ENCODE data around the gene OGFOD3. TPM values are rescaled to one million over a fixed set of nuclear protein-coding genes. Genes with fewer than 3 reads are reported as not detected.

Gene OGFOD3
- total RNA-seq, 2 experiments from 2014 or later: 12.9 to 13.7 TPM

DNA sequence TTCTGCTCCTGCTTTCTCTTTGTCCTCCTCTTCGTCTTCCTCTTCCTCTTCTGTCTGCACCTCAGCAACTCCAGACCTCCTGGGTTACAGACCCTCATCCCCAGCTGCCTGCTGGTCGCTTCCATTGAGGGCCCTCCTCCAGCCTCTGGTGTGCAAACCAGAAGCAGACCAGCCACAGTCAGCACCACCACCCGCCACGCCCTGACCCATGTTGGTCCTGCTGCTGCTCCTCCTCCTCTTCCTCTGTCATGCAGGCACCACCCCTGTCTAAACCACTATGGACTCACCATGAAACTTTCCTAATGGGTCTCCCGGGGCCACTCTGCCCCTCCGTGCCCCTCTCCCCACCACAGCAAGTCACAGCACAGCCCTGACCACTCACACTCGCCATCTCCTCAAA is 11.4 kb upstream of the OGFOD3 start:
- no peak for DNase-seq
- Histone ChIP-seq H3K36me3 (ENCODE audit: insufficient read depth, low read length) (peaks cover 5% of the 10 kb centered on the region), H3K4me3 (ENCODE audit: low read length) (no peak overlapping the region), H3K27ac (ENCODE audit: low read depth in 1 of 2, low read length in 2 of 2) (no peak overlapping the region), H3K27me3 (ENCODE audit: control insufficient read depth in 1 of 2, insufficient read depth in 2 of 2, low read length in 2 of 2) (no peaks in the 10 kb centered on the region), H3K4me1 (ENCODE audit: insufficient read depth, low read length) (peaks cover 28% of the 10 kb centered on the region), H3K9me3 (ENCODE audit: control insufficient read depth in 1 of 2, insufficient read depth in 1 of 2, low read length in 2 of 2) (no peaks in the 10 kb centered on the region)
- intact Hi-C loops (cut with DNase I, micrococcal nuclease): no loop called here
- Mint-ChIP-seq H3K4me3 (no peak overlapping the region), H3K27ac (peak overlapping the region; percentile 14), H3K9me3 (no peaks in the 10 kb centered on the region), H3K27me3 (no peaks in the 10 kb centered on the region), H3K36me3 (ENCODE audit: low read depth) (peaks cover 12% of the 10 kb centered on the region), H3K4me1 (ENCODE audit: low read depth) (peaks cover 20% of the 10 kb centered on the region)
- ChIA-PET POLR2A (no interaction called here), CTCF (no interaction called here)
- no peak for ATAC-seq (ENCODE audit: poor library complexity)
- TF ChIP-seq CTCF (IDR thresholded peaks at IDR 0.05): no peak

DNA sequence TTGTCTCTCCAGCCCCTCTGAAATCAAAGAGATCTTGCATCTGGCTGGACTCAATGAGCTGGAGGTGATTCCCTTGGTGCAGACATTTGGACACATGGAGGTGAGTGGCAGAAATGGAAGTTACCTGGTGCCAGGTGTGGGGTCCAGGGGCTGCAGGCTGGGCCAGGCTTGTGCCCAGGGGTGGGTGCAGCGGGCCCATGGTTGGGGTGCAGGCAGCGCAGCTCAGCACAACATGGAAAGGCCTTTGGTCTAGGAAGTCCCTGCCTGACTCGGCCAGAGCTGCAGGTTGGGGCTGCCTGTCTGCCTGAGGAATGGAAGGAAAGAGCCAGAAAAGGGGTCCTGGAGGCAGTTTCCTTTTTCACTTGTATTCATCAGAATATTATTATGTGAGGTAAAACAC is 10.2 kb upstream of the OGFOD3 start:
- POLR2A ChIA-PET: interaction anchor here (1.2 kb wide), 1 partner anchor 9 kb away, joined by 4 read pairs; no protein-coding TSS in a partner anchor

DNA sequence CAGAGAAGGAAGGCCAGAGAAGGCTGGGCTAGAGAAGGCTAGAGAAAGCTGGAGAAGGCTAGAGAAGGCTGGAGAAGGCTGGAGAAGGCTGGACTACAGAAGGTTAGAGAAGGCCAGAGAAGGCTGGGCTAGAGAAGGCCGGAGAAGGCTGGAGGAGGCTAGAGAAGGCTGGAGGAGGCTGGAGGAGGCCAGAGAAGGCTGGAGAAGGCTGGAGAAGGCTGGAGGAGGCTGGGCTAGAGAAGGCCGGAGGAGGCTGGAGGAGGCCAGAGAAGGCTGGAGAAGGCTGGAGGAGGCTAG is 6.4 kb upstream of the OGFOD3 start:
- Histone ChIP-seq H3K4me1 (ENCODE audit: insufficient read depth, low read length) (peaks cover 22% of the 10 kb centered on the region), H3K4me3 (ENCODE audit: low read length) (no peak overlapping the region), H3K9me3 (ENCODE audit: control insufficient read depth in 1 of 2, insufficient read depth in 1 of 2, low read length in 2 of 2) (peaks cover 0 to 3% of the 10 kb centered on the region in 2 experiments), H3K27me3 (ENCODE audit: control insufficient read depth in 1 of 2, insufficient read depth in 2 of 2, low read length in 2 of 2) (no peaks in the 10 kb centered on the region), H3K27ac (ENCODE audit: low read depth in 1 of 2, low read length in 2 of 2) (no peak overlapping the region), H3K36me3 (ENCODE audit: insufficient read depth, low read length) (peaks cover 8% of the 10 kb centered on the region)
- no peaks in the 10 kb centered on the region for H3K27me3 Mint-ChIP-seq
- H3K27ac Mint-ChIP-seq: no peak overlapping the region
- H3K4me1 Mint-ChIP-seq (ENCODE audit: low read depth): peaks cover 22% of the 10 kb centered on the region
- H3K36me3 Mint-ChIP-seq (ENCODE audit: low read depth): peaks cover 21% of the 10 kb centered on the region
- CTCF ChIA-PET: interaction anchor here (0.6 to 0.8 kb wide), 3 partner anchors 24 to 124 kb away, joined by 3 to 4 read pairs (median 4); no protein-coding TSS in a partner anchor
- no peak overlapping the region for H3K4me3 Mint-ChIP-seq
- no peak for DNase-seq
- ATAC-seq (ENCODE audit: poor library complexity): no peak
- POLR2A ChIA-PET: interaction anchor here (1.4 kb wide), 1 partner anchor 24 kb away, joined by 5 read pairs; no protein-coding TSS in a partner anchor
- H3K9me3 Mint-ChIP-seq: no peaks in the 10 kb centered on the region
- no peak for TF ChIP-seq CTCF (IDR thresholded peaks at IDR 0.05)
- intact Hi-C loops (cut with DNase I, micrococcal nuclease): no loop called here

More for the DNA sequence above, 10.2 kb upstream of the OGFOD3 start:
- H3K4me3 Mint-ChIP-seq: no peak overlapping the region
- Histone ChIP-seq H3K4me1 (ENCODE audit: insufficient read depth, low read length) (peaks cover 23% of the 10 kb centered on the region), H3K27ac (ENCODE audit: low read depth in 1 of 2, low read length in 2 of 2) (no peak overlapping the region), H3K4me3 (ENCODE audit: low read length) (no peak overlapping the region), H3K9me3 (ENCODE audit: control insufficient read depth in 1 of 2, insufficient read depth in 1 of 2, low read length in 2 of 2) (no peaks in the 10 kb centered on the region), H3K27me3 (ENCODE audit: control insufficient read depth in 1 of 2, insufficient read depth in 2 of 2, low read length in 2 of 2) (no peaks in the 10 kb centered on the region), H3K36me3 (ENCODE audit: insufficient read depth, low read length) (peaks cover 5% of the 10 kb centered on the region)
- DNase-seq (no peak), ATAC-seq (ENCODE audit: poor library complexity) (no peak)
- intact Hi-C loops (cut with DNase I, micrococcal nuclease): no loop called here
- H3K4me1 Mint-ChIP-seq (ENCODE audit: low read depth): peaks cover 17% of the 10 kb centered on the region
- H3K27ac Mint-ChIP-seq: no peak overlapping the region
- peaks cover 12% of the 10 kb centered on the region for H3K36me3 Mint-ChIP-seq (ENCODE audit: low read depth)
- no peaks in the 10 kb centered on the region for H3K27me3 Mint-ChIP-seq
- H3K9me3 Mint-ChIP-seq: no peaks in the 10 kb centered on the region
- no peak for TF ChIP-seq CTCF (IDR thresholded peaks at IDR 0.05)
- CTCF ChIA-PET: no interaction called here
